ENCODE data around the gene SMU1.
"Not testable (repeated sequence)": the region's sequence is repeated elsewhere in the genome, so short reads cannot be mapped to it uniquely, and the experiment has no call there.

The SMU1 gene

DNA sequence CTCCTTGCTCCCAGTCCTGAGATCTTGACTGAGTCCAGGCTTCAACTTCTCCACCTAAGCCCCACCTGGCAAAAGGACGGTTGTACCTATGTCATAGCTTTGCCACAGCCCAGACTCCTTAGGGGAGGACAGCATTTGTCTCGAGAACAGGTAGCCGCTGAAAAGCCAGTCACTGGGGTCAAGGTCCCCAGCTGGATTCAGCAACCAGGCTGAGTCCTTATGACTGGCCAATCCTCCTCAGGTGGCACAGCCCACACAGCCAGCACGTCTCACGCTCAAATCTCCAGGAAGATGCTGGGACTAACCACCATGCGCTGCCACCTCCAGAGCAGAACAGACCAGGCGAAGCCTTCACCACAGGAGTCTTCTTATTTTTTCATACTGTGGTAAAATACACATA, 27.9 kb upstream of the SMU1 start:
- no peak for DNase-seq

DNA sequence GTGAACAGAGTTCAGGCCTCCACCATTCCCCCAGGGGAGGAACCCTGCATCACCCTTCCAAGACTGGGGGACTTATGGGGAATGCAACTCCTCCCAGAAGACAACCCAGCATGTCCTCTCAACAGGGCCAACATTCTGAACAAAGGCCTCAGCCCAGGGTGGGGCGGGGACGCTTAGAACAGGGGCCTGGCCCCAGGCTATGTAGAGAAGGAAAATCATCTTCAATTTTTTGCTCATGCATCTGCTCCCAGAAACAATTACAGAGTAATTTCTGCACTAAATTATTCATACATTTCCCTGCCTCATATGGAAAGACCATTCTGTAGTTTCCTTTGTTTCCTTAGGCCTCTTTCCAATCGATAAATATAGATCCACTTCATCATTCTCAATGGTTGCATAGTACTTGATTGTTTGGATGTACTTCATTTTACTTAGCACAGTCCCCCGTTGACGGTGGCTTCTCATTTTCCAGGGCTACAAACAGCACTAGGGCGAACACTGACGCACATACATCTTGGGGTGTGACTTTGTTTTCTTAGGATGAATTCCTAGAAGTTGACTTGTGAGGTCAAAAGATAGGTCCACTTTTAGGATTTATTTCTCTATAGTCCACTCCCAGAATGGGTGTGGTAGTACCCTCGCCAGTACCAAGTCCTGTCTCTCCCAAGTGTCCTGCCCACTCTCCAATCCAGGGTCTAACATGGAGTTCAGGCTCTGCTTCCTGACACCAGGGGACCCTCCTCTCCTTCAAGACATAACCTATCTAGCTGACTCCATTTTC, 27.2 kb upstream of the SMU1 start:
- no peak for DNase-seq

- DNase-seq: no peak
Measured at GRCh38 chr9:33102551-33103210, 26.2 kb upstream of the SMU1 start.

DNA sequence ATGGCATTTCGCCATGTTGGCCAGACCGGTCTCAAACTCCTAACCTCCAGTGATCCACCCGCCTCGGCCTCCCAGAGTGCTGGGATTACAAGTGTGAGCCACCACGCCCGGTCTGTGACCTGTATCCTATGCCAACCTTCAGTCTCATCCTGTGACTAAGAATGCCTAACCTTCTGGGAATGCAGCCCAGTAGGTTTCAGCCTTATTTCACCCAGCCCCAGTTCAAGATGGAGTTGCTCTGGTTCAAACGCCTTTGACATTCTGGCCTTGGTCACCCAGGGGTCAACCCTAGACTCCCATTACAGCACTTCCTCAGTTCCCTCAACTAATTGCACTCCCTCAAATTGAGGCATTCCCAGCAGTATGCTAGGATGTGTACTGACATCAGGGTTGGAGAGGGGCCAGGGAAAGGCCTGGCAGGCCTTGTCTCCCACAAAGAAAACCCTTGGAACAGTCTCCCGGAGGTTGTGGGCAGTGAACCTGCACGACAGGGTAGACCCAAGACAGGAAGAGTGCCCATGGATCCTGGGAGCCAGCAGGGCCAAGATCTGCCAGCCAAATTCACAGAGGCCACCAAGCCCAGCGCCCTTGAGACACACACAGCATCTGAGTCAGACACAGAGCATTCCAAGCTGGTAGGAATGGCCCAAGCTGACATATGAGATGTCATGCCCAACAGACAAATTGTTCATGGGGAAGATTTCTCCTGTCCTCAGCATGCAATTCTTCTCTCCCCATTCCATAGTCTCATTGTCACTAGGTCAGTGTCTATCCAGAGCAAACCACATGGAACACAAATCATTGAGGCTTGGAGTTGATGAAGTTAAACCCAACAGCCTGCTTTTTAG, 24.9 kb upstream of the SMU1 start:
- DNase-seq: no peak

DNA sequence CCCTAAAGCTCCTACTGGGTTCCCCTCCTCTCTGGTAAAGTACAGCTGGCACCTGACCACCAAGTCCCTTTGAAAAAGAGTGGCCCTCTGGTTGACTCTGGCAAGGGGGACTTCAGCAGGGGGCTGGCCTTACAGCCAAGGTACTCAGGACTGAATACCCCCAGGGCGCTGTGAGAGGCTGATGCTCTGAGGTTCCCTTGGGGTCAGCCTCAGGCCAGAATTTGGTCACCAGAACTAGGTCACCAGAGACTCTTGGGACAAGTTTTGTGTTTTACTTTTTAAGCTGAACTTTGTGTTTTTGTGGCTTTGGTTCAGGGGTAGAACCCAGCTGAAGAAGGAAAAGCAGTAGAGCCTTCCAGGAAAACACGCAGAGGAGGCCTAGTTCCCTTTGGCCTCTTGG, 23.3 kb upstream of the SMU1 start:
- no peak for DNase-seq

DNA sequence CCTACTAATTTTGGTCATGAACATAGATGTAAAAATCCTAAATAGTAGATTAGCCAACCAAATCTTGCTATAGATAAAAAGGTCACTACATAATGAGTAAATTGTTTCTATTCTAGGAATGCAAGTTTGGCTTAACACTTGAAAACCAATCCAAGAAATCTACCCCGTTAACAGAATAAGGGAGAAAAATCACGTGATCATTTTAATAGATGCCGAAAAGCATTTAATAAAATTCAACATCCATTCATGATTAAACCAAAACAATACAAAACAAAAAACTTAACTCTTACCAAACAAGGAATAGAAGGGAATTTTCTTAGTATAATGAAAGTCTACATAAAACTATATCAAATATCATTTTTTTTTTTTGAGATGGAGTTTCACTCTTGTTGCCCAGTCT, 20.7 kb upstream of the SMU1 start:
- DNase-seq: no peak

- DNase-seq: no peak
Measured at GRCh38 chr9:33092634-33093033, 16.2 kb upstream of the SMU1 start.

DNA sequence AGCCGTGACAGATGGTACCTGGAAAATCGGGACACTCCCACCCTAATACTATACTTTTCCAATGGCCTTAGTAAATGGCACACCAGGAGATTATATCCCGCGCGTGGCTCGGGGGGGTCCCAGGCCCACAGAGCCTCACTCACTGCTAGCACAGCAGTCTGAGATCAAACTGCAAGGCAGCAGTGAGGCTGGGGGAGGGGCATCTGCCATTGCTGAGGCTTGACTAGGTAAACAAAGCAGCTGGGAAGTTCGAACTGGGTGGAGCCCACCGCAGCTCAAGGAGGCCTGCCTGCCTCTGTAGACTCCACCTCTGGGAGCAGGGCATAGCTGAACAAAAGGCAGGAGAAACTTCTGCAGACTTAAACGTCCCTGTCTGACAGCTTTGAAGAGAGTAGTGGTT, 9.2 kb upstream of the SMU1 start:
- DNase-seq: not testable (repeated sequence)

GRCh38 chr9:33082538-33083326, 6.3 kb upstream of the SMU1 start:
- no peak for DNase-seq

GRCh38 chr9:33082128-33082527, 5.7 kb upstream of the SMU1 start:
- DNase-seq: no peak

DNA sequence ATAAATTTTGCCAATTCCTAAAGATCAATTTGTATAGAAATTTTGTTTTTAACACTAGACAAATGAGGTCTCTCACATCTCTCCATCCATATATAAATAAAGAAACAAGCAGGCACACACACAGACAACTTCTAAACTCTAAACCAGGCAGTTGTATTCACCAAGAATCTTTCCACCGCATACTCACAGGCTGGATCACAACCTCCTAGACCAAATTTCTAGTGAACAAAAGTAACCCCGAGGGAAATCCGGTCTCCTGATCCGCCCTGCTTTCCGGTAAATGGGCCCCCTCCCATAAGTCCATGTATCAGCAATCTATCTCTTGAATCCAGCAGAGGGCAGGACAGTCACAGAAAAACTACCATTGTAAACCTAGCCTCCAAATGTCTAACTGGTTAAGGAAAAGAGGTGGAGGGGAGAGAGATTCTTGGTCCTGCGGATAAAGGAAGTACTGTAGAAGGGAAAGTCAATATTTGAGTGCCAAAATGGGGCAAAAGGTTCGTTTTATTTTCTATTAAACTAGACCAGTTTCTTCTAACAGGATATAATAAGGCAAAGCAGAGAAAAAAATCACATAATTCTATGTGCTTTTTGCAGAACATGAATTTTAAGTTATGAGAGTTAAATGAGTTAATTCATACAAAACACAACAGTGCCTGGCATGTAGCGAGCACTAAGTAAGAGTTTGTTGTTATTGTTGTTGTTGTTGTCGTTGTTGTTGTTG, 4.8 kb upstream of the SMU1 start:
- DNase-seq: no peak

DNA sequence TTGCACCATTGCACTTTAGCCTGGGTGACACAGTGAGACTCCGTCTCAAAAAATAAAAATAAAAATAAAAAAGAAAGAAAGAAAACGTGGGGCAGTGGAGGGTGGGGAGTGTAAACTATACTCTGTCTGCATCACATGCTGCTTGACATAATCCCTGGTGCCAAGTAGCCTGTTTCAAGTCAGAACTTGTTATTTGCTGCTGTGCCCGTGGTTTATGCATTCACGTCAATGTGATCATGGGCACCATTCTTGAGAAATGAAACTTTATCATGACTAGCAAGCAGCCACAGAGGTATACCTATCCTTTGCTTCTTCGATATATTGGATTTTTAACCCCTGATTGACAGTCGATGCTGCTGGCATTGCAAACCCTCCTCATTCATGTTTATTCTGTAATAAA, 4.1 kb upstream of the SMU1 start:
- DNase-seq: no peak

- no peak for DNase-seq
Measured at GRCh38 chr9:33068991-33069390, 7.5 kb downstream of the SMU1 start.

GRCh38 chr9:33065157-33066076, 11.1 kb downstream of the SMU1 start:
- DNase-seq: no peak

DNA sequence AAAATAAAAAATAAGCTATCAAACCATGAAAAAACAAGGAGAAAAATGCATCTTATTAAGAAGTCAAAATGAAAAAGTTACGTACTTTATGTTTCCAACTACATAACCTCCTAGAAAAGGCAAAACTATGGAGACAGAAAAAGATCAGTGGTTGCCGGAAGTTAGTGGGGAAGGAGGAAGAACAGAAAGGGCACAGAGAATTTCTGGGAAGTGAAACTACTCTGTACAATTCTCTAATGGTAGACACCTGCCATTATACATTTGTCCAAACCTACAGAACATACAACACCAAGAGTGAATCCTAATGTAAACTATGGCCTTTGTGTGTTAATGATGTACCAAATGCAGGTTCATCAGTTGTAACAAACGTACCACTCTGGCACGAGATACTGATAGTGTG, 25.3 kb downstream of the SMU1 start:
- DNase-seq: no peak

DNA sequence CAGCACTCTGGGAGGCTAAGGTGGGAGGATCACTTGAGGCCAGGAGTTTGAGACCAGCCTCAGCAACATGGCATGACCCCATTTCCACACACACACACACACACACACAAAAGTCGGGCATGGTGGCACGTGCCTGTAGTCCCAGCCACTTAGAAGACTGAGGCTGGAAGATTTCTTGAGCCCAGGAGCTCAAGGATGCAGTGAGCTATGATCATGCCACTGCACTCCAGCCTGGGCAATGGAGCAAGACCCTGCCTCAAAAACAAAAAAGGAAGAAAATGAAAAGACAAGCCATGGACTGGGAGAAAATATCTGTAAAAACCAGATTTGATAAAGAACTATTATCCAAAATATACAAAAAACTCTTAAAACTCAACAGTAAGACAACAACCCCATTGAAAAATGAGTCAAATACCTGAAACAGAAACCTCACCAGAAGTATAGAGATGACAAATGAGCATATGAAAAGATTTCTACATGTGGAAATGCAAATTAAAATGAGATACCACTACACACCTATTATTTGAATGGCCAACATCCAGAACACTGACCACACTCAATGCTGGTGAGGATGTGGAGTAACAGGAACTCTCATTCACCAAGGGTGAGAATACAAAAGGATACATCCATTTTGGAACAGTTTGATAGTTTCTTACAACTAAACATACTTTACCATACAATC, 26.7 kb downstream of the SMU1 start:
- no peak for DNase-seq

- no peak for DNase-seq
Measured at GRCh38 chr9:33048054-33048465, 28.4 kb downstream of the SMU1 start.

DNA sequence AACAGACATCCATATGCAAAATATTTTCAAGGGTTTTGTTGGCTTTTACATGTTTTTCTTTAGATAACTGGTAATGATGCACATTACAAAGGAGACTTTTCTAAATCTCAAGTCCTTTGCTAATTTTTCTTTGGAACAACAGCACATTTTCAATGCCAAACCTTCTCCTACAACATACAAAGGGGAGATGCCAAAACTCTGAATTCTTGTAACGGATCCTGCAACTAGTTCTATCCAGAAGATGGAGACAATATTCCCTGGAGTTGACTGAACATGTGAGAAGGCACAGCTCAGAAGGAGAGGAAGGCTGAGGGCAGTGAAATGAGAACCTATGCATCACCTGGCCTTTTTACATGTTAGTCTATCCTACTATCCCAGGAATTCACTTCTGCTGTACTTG, 30.4 kb downstream of the SMU1 start:
- no peak for DNase-seq

DNA sequence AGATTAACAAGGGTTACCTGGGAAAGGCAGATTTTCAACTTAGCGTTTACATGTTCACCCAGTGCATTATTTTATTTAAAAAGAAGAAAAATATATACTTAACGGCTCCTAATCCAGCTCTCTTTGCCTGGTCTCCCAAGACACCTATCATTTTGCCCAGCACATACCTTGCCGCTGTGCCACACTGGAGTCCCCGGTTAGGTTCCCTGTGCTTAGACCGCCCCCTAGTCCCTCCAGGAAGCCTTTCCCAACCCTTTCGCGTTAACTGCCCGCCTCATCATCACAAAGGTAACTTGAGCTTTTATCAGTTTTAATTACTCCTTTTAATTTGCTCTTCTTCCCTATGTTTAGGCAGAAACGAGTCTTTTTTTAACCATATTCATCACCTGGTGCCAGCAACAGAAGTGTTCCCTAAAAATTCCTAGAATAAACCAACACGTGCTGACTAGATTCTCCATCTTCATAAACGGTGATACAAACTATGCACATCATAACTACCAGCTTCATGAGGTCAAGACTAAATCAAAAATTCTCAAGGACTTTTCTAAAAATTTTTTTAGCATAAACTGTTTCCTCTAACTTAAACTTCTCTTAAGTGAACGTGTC, 31.7 kb downstream of the SMU1 start:
- DNase-seq: no peak

DNA sequence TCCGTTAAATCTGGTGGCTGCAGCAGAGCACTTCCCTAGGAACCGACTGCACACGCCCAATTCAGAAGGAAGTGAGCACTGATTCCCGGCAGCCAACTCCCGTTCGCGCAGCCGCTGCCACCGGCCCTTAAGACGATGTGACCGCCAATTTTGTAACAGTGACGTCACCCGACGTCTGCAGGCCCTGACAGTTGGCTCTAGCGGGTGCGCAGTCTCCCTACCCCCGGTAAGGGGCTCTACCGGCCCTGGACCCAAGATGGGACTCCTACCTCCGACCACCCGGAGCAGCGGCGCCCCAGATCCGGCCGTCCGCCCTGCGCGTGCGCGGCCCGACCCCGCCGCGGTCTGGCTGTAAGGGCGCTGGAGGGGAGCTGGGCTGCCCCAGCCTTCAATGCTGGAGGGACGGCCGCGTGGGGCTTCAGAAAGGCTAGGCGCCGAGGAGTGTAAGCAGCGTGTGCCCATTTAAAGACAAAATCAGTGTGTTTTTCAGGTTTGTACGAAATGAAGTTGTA, 32.3 kb downstream of the SMU1 start:
- peak; percentile 83 for DNase-seq

Measured in activated CD8-positive, alpha-beta memory T cell treated with anti-CD3 and anti-CD28 coated beads, Interleukin-2, amount 50 U/mL, for 48 hours (primary cell).